Astrocyte (in vitro differentiated cells and primary cell): Measurements from ENCODE around the gene EIF1B. TPM values are rescaled to one million over a fixed set of nuclear protein-coding genes. Genes with fewer than 3 reads are reported as not detected.

Experiments
- DNase-seq: peaks from one replicate; pipeline ENCODE4 v3.0.0-alpha.2; 2010; ENCODE audit warnings: low read depth
- FAIRE-seq: peaks from 2 replicates; lab custom pipeline; 2011; peaks lifted over from hg19 to GRCh38; lab: Jason Lieb, UNC
- H2AFZ ChIP-seq: 2 replicates; pipeline ENCODE4 v1.6.0; 2012; ENCODE audit warnings: low read depth, low read length, inconsistent platforms
- H3K27ac ChIP-seq: 2 replicates; pipeline ENCODE4 v1.5.1; 2011; ENCODE audit warnings: low read depth, low read length, inconsistent platforms
- H3K27me3 ChIP-seq: 2 replicates; pipeline ENCODE4 v1.6.0; 2011; ENCODE audit warnings: low read length, inconsistent platforms; ENCODE audit not compliant: insufficient read depth
- H3K36me3 ChIP-seq: 2 replicates; pipeline ENCODE4 v1.5.1; 2011; ENCODE audit warnings: low read length, inconsistent platforms; ENCODE audit not compliant: insufficient read depth
- H3K4me1 ChIP-seq: 2 replicates; pipeline ENCODE4 v1.5.1; 2011; ENCODE audit warnings: low read length, inconsistent platforms; ENCODE audit not compliant: insufficient read depth
- H3K4me2 ChIP-seq: 2 replicates; pipeline ENCODE4 v1.6.0; 2012; ENCODE audit warnings: low read length, inconsistent platforms
- H3K4me3 ChIP-seq: 2 replicates; pipeline ENCODE4 v1.5.1; 2011; ENCODE audit warnings: low read depth, mild to moderate bottlenecking, low read length, inconsistent platforms; ENCODE audit not compliant: insufficient read depth
- H3K79me2 ChIP-seq: 2 replicates; pipeline ENCODE4 v1.6.0; 2012; ENCODE audit warnings: mild to moderate bottlenecking, low read length, inconsistent platforms; ENCODE audit not compliant: insufficient read depth
- H3K9ac ChIP-seq: 2 replicates; pipeline ENCODE4 v1.6.0; 2012; ENCODE audit warnings: mild to moderate bottlenecking, low read length, inconsistent platforms
- H3K9me3 ChIP-seq: 2 replicates; pipeline ENCODE4 v1.5.1; 2012; ENCODE audit warnings: low read depth, mild to moderate bottlenecking, low read length, inconsistent platforms; ENCODE audit not compliant: insufficient read depth
- H4K20me1 ChIP-seq: 2 replicates; pipeline ENCODE4 v1.6.0; 2012; ENCODE audit warnings: low read length, inconsistent platforms; ENCODE audit not compliant: insufficient read depth
- H3K27ac Mint-ChIP-seq: one replicate; pipeline ENCODE4 v1.8.0; 2021; ENCODE audit warnings: mild to moderate bottlenecking, mixed read lengths; ENCODE audit not compliant: unreplicated experiment
- H3K27me3 Mint-ChIP-seq: one replicate; pipeline ENCODE4 v1.8.0; 2021; ENCODE audit warnings: low read depth, mixed read lengths; ENCODE audit not compliant: unreplicated experiment
- H3K36me3 Mint-ChIP-seq: one replicate; pipeline ENCODE4 v1.8.0; 2021; ENCODE audit warnings: low read depth, mixed read lengths; ENCODE audit not compliant: unreplicated experiment
- H3K4me1 Mint-ChIP-seq: one replicate; pipeline ENCODE4 v1.8.0; 2021; ENCODE audit warnings: low read depth, mixed read lengths; ENCODE audit not compliant: unreplicated experiment
- H3K4me3 Mint-ChIP-seq: one replicate; pipeline ENCODE4 v1.8.0; 2021; ENCODE audit warnings: mild to moderate bottlenecking, moderate library complexity, mixed read lengths; ENCODE audit not compliant: unreplicated experiment
- H3K9me3 Mint-ChIP-seq: one replicate; pipeline ENCODE4 v1.8.0; 2021; ENCODE audit warnings: mild to moderate bottlenecking, mixed read lengths; ENCODE audit not compliant: unreplicated experiment
- EZH2 ChIP-seq: IDR thresholded peaks from 2 replicates; pipeline ENCODE4 v1.6.1; 2012; ENCODE audit warnings: mild to moderate bottlenecking, low read length, inconsistent platforms; ENCODE audit not compliant: insufficient read depth
- total RNA-seq: library from RNA; stranded (reverse); gene quantifications from 2 replicates; pipeline ENCODE4 v1.2.1, GENCODE V29; 2021
- TF ChIP-seq, protein P1 (sequence below): IDR thresholded peaks from 2 replicates; pipeline ENCODE4 v1.5.1; 2011; ENCODE audit warnings: low read depth, mild to moderate bottlenecking, inconsistent platforms, low read length, moderate library complexity; ENCODE audit not compliant: insufficient read depth

The EIF1B gene
- total RNA-seq, 1 donor from 2014 or later, result 62.5 TPM

DNA sequence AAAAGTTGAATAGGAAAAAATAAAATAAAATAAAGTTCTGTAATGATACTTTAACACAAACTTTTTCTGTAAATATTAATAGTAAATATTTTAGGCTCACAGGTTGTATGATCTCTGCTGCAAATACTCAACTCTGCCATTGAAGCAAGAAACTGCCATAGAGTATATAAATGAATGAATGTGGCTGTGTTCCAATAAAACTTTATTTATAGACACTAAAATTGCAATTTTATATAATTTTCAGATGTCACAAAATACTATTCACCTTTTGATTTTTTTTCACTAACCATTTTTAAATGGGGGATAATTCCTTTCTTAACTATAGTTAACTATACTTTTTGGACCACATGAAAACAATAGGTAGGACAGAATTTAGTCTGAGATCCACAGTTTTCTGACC is 16.0 kb downstream of the EIF1B start:
- no peak overlapping the region for H3K4me3 ChIP-seq
- no peak overlapping the region for H3K4me2 ChIP-seq
- H3K9ac ChIP-seq, result no peak overlapping the region
- no peaks in the 10 kb centered on the region for H3K9me3 Mint-ChIP-seq
- H2AFZ ChIP-seq, result no peak overlapping the region
- FAIRE-seq (no peak), DNase-seq (no peak)
- TF ChIP-seq, protein P1, sequence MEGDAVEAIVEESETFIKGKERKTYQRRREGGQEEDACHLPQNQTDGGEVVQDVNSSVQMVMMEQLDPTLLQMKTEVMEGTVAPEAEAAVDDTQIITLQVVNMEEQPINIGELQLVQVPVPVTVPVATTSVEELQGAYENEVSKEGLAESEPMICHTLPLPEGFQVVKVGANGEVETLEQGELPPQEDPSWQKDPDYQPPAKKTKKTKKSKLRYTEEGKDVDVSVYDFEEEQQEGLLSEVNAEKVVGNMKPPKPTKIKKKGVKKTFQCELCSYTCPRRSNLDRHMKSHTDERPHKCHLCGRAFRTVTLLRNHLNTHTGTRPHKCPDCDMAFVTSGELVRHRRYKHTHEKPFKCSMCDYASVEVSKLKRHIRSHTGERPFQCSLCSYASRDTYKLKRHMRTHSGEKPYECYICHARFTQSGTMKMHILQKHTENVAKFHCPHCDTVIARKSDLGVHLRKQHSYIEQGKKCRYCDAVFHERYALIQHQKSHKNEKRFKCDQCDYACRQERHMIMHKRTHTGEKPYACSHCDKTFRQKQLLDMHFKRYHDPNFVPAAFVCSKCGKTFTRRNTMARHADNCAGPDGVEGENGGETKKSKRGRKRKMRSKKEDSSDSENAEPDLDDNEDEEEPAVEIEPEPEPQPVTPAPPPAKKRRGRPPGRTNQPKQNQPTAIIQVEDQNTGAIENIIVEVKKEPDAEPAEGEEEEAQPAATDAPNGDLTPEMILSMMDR, result no peak
- no peak for TF ChIP-seq EZH2
- H3K9me3 ChIP-seq, result no peaks in the 10 kb centered on the region
- H3K4me1 ChIP-seq, result no peaks in the 10 kb centered on the region
- H3K27ac Mint-ChIP-seq, result no peak overlapping the region
- H3K4me3 Mint-ChIP-seq, result no peak overlapping the region
- peaks cover 3% of the 10 kb centered on the region for H3K27me3 ChIP-seq
- H3K36me3 Mint-ChIP-seq, result no peaks in the 10 kb centered on the region
- H3K27me3 Mint-ChIP-seq, result no peaks in the 10 kb centered on the region
- H3K79me2 ChIP-seq, result no peaks in the 10 kb centered on the region
- H3K36me3 ChIP-seq, result no peaks in the 10 kb centered on the region
- no peak overlapping the region for H3K27ac ChIP-seq
- H3K4me1 Mint-ChIP-seq, result no peaks in the 10 kb centered on the region
- H4K20me1 ChIP-seq, result no peaks in the 10 kb centered on the region

DNA sequence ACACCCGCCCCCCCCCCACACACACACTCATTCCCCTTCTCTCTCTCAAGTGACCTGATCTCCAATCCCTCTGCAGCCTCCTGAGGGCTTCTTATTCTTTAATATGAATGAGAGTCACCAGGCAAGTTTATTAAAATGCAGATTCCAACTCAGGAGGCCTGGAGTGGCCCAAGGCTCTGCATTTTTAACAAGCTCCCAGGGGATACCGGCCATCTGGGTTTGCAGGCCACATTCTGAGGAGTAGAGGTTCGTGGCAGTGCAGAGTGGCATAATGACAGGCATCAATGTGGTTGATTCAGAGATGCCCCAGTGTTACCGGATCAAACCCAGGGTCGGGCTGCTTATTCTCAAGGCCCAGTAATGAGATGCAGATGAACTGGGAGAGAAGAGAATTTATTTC is 18.9 kb downstream of the EIF1B start:
- Histone ChIP-seq H3K4me2 (no peak overlapping the region), H3K79me2 (no peaks in the 10 kb centered on the region), H2AFZ (no peak overlapping the region), H3K36me3 (no peaks in the 10 kb centered on the region), H3K9me3 (no peaks in the 10 kb centered on the region), H3K27ac (no peak overlapping the region), H3K4me3 (no peak overlapping the region), H3K27me3 (peaks cover 5% of the 10 kb centered on the region), H3K4me1 (no peaks in the 10 kb centered on the region), H3K9ac (no peak overlapping the region), H4K20me1 (no peaks in the 10 kb centered on the region)
- Mint-ChIP-seq H3K9me3 (peaks cover 5% of the 10 kb centered on the region), H3K4me3 (no peak overlapping the region), H3K36me3 (peaks cover 2% of the 10 kb centered on the region), H3K27me3 (no peaks in the 10 kb centered on the region), H3K4me1 (no peaks in the 10 kb centered on the region), H3K27ac (no peak overlapping the region)
- FAIRE-seq (no peak), DNase-seq (no peak)
- TF ChIP-seq EZH2, result no peak
- TF ChIP-seq, protein P1, result no peak

- H3K79me2 ChIP-seq, result no peaks in the 10 kb centered on the region
- TF ChIP-seq, protein P1, result no peak
- no peak for TF ChIP-seq EZH2
- Mint-ChIP-seq H3K4me1 (no peaks in the 10 kb centered on the region), H3K4me3 (no peak overlapping the region), H3K27me3 (no peaks in the 10 kb centered on the region), H3K36me3 (peaks cover 2% of the 10 kb centered on the region), H3K9me3 (peaks cover 5% of the 10 kb centered on the region), H3K27ac (no peak overlapping the region)
- H2AFZ ChIP-seq, result no peak overlapping the region
- no peaks in the 10 kb centered on the region for H3K4me1 ChIP-seq
- FAIRE-seq (no peak), DNase-seq (no peak)
- H3K27ac ChIP-seq, result no peak overlapping the region
- no peak overlapping the region for H3K4me3 ChIP-seq
- no peaks in the 10 kb centered on the region for H3K36me3 ChIP-seq
- H3K9ac ChIP-seq, result no peak overlapping the region
- H3K27me3 ChIP-seq, result peaks cover 5% of the 10 kb centered on the region
- no peaks in the 10 kb centered on the region for H4K20me1 ChIP-seq
- no peaks in the 10 kb centered on the region for H3K9me3 ChIP-seq
- no peak overlapping the region for H3K4me2 ChIP-seq
Observed at GRCh38 chr3:40329071-40329470, 19.6 kb downstream of the EIF1B start.
